Measurements from ENCODE around the gene CPA4. TPM values are rescaled to one million over a fixed set of nuclear protein-coding genes. Genes with fewer than 3 reads are reported as not detected.

CPA4 gene
- polyA plus RNA-seq, 1 donor from 2014 or later, result 8.9 TPM

DNA sequence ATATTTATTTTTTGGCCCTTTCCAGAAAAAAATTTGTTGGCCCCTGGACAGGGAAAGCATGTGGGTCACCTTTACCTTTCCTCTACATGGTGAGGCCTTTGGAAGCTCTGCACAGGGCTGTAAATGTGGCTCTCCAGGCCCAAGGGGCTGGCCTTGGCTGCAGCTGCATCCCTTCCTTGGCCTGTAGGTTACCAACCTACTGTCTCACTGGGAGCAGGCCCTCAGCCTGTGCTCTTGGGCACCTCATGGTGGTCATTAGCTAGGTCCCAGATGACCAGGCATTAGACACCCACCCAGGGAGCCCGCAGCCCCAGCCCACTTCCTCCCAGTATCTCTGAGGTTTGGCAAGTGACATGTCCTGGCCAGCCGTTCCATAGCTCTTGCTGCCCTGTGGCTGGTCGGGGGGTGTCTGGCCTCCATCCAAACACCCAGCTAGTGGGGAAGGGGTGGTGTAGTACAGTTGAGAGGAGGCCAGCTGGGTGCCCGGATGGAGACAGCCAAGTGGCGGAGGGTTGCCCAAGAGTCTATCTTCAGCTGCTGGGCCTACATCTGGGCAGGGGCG, 44.5 kb downstream of the CPA4 start:
- H2AFZ ChIP-seq (ENCODE audit: low read depth, low read length), result no peak overlapping the region

DNA sequence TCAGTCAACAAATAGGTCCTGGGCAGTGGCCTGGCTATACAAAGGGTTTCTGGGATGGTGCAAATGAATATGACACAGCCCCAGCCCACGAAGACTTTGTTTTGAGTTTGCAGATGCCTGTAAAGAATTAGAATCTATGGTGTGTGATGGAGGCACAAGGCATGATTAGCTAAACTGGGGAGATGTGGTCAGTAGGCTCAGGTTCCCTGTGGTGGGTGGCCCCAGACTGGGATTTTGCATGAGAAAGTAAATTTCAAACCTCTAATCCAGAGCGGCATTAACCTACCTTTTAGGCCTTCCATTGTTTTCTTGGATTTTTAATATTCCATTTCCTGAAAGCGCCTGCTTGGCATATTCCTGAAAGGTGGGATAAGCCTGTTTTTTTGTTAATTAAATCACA, 45.3 kb downstream of the CPA4 start:
- Histone ChIP-seq H3K9me2 (ENCODE audit: insufficient read depth, low read length) (no peaks in the 10 kb centered on the region), H3K27me3 (ENCODE audit: insufficient read depth, low read depth, low read length) (no peaks in the 10 kb centered on the region), H2AFZ (ENCODE audit: low read depth, low read length) (no peak overlapping the region), H4K20me1 (ENCODE audit: insufficient read depth) (no peaks in the 10 kb centered on the region), H3K4me2 (ENCODE audit: low read length) (no peak overlapping the region), H3F3A (ENCODE audit: insufficient read depth, low read length, poor library complexity, severe bottlenecking) (no peaks in the 10 kb centered on the region), H3K36me3 (ENCODE audit: insufficient read depth, low read length) (no peaks in the 10 kb centered on the region), H3K9ac (ENCODE audit: low read length) (no peak overlapping the region), H3K9me3 (ENCODE audit: low read length) (no peaks in the 10 kb centered on the region), H3K79me2 (replicated peaks; ENCODE audit: insufficient read depth, low read length) (no peaks in the 10 kb centered on the region), H3K4me3 (ENCODE audit: low read length) (no peak overlapping the region), H3K27ac (ENCODE audit: low read length) (no peak overlapping the region)
- TF ChIP-seq, protein P1, sequence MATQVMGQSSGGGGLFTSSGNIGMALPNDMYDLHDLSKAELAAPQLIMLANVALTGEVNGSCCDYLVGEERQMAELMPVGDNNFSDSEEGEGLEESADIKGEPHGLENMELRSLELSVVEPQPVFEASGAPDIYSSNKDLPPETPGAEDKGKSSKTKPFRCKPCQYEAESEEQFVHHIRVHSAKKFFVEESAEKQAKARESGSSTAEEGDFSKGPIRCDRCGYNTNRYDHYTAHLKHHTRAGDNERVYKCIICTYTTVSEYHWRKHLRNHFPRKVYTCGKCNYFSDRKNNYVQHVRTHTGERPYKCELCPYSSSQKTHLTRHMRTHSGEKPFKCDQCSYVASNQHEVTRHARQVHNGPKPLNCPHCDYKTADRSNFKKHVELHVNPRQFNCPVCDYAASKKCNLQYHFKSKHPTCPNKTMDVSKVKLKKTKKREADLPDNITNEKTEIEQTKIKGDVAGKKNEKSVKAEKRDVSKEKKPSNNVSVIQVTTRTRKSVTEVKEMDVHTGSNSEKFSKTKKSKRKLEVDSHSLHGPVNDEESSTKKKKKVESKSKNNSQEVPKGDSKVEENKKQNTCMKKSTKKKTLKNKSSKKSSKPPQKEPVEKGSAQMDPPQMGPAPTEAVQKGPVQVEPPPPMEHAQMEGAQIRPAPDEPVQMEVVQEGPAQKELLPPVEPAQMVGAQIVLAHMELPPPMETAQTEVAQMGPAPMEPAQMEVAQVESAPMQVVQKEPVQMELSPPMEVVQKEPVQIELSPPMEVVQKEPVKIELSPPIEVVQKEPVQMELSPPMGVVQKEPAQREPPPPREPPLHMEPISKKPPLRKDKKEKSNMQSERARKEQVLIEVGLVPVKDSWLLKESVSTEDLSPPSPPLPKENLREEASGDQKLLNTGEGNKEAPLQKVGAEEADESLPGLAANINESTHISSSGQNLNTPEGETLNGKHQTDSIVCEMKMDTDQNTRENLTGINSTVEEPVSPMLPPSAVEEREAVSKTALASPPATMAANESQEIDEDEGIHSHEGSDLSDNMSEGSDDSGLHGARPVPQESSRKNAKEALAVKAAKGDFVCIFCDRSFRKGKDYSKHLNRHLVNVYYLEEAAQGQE (IDR thresholded peaks at IDR 0.05; ENCODE audit: borderline replicate concordance), result no peak
- TF ChIP-seq, protein P2, sequence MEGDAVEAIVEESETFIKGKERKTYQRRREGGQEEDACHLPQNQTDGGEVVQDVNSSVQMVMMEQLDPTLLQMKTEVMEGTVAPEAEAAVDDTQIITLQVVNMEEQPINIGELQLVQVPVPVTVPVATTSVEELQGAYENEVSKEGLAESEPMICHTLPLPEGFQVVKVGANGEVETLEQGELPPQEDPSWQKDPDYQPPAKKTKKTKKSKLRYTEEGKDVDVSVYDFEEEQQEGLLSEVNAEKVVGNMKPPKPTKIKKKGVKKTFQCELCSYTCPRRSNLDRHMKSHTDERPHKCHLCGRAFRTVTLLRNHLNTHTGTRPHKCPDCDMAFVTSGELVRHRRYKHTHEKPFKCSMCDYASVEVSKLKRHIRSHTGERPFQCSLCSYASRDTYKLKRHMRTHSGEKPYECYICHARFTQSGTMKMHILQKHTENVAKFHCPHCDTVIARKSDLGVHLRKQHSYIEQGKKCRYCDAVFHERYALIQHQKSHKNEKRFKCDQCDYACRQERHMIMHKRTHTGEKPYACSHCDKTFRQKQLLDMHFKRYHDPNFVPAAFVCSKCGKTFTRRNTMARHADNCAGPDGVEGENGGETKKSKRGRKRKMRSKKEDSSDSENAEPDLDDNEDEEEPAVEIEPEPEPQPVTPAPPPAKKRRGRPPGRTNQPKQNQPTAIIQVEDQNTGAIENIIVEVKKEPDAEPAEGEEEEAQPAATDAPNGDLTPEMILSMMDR (IDR thresholded peaks at IDR 0.05; ENCODE audit: poor library complexity, severe bottlenecking), result no peak
- TF ChIP-seq MXI1 (conservative IDR thresholded peaks at IDR 0.05; ENCODE audit: poor library complexity, severe bottlenecking), result no peak
- no peak for TF ChIP-seq POLR2AphosphoS5 (IDR thresholded peaks at IDR 0.05)

More for the DNA sequence above, 44.5 kb downstream of the CPA4 start:
- Histone ChIP-seq H3K9me3 (ENCODE audit: low read length) (no peaks in the 10 kb centered on the region), H3K4me3 (ENCODE audit: low read length) (no peak overlapping the region), H3K79me2 (replicated peaks; ENCODE audit: insufficient read depth, low read length) (no peaks in the 10 kb centered on the region), H3K4me2 (ENCODE audit: low read length) (no peak overlapping the region), H3F3A (ENCODE audit: insufficient read depth, low read length, poor library complexity, severe bottlenecking) (no peaks in the 10 kb centered on the region), H3K27me3 (ENCODE audit: insufficient read depth, low read depth, low read length) (no peaks in the 10 kb centered on the region), H4K20me1 (ENCODE audit: insufficient read depth) (no peaks in the 10 kb centered on the region), H3K9me2 (ENCODE audit: insufficient read depth, low read length) (no peaks in the 10 kb centered on the region), H3K36me3 (ENCODE audit: insufficient read depth, low read length) (no peaks in the 10 kb centered on the region), H3K9ac (ENCODE audit: low read length) (no peak overlapping the region), H3K27ac (ENCODE audit: low read length) (no peak overlapping the region)
- TF ChIP-seq EZH2 (IDR thresholded peaks at IDR 0.05; ENCODE audit: borderline replicate concordance, insufficient read depth, low read length, poor library complexity, severe bottlenecking), result no peak
- TF ChIP-seq, protein P2 (IDR thresholded peaks at IDR 0.05; ENCODE audit: poor library complexity, severe bottlenecking), result no peak
